ENCODE measurements around the gene ATP6V1G1.

DNA sequence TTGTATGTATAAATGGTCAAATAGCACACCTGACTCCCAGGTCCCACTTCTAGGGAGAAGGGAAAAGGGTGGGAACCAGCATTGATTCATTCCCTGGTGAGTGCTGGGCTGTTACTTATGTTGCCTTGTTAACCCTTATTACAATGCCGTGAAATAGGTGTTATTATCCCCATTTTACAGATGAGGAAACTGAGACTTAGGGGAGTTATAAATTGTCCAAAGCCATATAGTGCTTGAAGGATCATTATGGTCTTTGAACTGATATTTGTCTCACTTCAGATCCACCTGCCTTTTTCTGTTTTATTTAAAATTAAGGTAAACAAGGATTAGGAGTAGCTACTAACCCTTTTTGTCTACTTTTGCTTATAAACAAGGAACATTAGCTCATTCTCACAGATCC lies 40.0 kb downstream of the ATP6V1G1 start:
- TF ChIP-seq EZH2phosphoT487 (IDR thresholded peaks at IDR 0.05; ENCODE audit: insufficient read depth, low read depth) (no peak), EZH2 (IDR thresholded peaks at IDR 0.05; ENCODE audit: insufficient read depth, poor library complexity, severe bottlenecking) (no peak)

Data from GM23248 (cell line).